Measurements from ENCODE around the gene NHERF2.

- TF ChIP-seq CREB1 (IDR thresholded peaks at IDR 0.05; ENCODE audit: low read depth) = no peak
- no peak for TF ChIP-seq CEBPB (IDR thresholded peaks at IDR 0.05)
- no peak for TF ChIP-seq TEAD4 (IDR thresholded peaks at IDR 0.05)
- TF ChIP-seq REST (IDR thresholded peaks at IDR 0.05; ENCODE audit: low read depth) = no peak
- TF ChIP-seq EP300 (IDR thresholded peaks at IDR 0.05; ENCODE audit: borderline replicate concordance) = no peak
- no peak for TF ChIP-seq MAX (IDR thresholded peaks at IDR 0.05)
- TF ChIP-seq RAD21 (IDR thresholded peaks at IDR 0.05; ENCODE audit: low read depth) = no peak
- no peak for TF ChIP-seq NFIC (IDR thresholded peaks at IDR 0.05)
- TF ChIP-seq YY1 (IDR thresholded peaks at IDR 0.05; ENCODE audit: low read depth) = no peak
- no peak for TF ChIP-seq USF1 (IDR thresholded peaks at IDR 0.05)
- no peak for TF ChIP-seq TAF1 (IDR thresholded peaks at IDR 0.05; ENCODE audit: low read depth)
- no peak for TF ChIP-seq ZBTB7A (IDR thresholded peaks at IDR 0.05; ENCODE audit: low read depth)
These were observed 43.6 kb upstream of the NHERF2 start for GRCh38 chr16:1982991-1983543.

Data from Ishikawa (cell line).